Measurements from ENCODE around the gene C1GALT1.

DNA sequence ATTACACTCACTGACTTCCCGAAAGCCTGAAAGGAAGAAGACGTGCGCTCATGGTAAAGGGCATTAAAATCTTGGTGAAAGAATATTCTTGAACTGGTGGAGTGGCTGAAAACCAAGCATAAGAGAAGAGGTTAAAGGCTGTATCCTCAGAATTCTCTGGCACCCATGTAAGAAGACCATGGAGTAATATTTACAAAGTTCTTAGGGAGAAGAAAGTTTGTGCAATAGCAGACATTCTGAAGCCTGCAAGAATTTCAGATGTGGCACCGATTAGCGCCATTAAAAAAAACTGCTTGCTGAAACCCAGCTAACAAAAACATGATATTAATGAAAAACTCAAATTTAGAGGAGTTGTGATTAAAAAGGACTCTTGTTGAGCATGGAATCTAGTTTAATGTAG, 44.1 kb downstream of the C1GALT1 start:
- TF ChIP-seq, protein P1, sequence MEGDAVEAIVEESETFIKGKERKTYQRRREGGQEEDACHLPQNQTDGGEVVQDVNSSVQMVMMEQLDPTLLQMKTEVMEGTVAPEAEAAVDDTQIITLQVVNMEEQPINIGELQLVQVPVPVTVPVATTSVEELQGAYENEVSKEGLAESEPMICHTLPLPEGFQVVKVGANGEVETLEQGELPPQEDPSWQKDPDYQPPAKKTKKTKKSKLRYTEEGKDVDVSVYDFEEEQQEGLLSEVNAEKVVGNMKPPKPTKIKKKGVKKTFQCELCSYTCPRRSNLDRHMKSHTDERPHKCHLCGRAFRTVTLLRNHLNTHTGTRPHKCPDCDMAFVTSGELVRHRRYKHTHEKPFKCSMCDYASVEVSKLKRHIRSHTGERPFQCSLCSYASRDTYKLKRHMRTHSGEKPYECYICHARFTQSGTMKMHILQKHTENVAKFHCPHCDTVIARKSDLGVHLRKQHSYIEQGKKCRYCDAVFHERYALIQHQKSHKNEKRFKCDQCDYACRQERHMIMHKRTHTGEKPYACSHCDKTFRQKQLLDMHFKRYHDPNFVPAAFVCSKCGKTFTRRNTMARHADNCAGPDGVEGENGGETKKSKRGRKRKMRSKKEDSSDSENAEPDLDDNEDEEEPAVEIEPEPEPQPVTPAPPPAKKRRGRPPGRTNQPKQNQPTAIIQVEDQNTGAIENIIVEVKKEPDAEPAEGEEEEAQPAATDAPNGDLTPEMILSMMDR (IDR thresholded peaks at IDR 0.05 in 2 of 3, conservative IDR thresholded peaks at IDR 0.05 in 1 of 3; ENCODE audit: borderline replicate concordance in 1 of 3, insufficient read depth in 1 of 3, low read depth in 2 of 3, low read length in 2 of 3) = no peak
- TF ChIP-seq SP1 (IDR thresholded peaks at IDR 0.05; ENCODE audit: low read depth) = no peak
- TF ChIP-seq EZH2 (IDR thresholded peaks at IDR 0.05) = no peak
- TF ChIP-seq, protein P2, sequence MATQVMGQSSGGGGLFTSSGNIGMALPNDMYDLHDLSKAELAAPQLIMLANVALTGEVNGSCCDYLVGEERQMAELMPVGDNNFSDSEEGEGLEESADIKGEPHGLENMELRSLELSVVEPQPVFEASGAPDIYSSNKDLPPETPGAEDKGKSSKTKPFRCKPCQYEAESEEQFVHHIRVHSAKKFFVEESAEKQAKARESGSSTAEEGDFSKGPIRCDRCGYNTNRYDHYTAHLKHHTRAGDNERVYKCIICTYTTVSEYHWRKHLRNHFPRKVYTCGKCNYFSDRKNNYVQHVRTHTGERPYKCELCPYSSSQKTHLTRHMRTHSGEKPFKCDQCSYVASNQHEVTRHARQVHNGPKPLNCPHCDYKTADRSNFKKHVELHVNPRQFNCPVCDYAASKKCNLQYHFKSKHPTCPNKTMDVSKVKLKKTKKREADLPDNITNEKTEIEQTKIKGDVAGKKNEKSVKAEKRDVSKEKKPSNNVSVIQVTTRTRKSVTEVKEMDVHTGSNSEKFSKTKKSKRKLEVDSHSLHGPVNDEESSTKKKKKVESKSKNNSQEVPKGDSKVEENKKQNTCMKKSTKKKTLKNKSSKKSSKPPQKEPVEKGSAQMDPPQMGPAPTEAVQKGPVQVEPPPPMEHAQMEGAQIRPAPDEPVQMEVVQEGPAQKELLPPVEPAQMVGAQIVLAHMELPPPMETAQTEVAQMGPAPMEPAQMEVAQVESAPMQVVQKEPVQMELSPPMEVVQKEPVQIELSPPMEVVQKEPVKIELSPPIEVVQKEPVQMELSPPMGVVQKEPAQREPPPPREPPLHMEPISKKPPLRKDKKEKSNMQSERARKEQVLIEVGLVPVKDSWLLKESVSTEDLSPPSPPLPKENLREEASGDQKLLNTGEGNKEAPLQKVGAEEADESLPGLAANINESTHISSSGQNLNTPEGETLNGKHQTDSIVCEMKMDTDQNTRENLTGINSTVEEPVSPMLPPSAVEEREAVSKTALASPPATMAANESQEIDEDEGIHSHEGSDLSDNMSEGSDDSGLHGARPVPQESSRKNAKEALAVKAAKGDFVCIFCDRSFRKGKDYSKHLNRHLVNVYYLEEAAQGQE (IDR thresholded peaks at IDR 0.05; ENCODE audit: low read depth) = no peak
- TF ChIP-seq FOSL1 (IDR thresholded peaks at IDR 0.05; ENCODE audit: low read depth) = no peak
- no peak for TF ChIP-seq POLR2A (IDR thresholded peaks at IDR 0.05; ENCODE audit: borderline replicate concordance, extremely low read depth, insufficient read depth, insufficient read length)
- TF ChIP-seq CEBPB (IDR thresholded peaks at IDR 0.05; ENCODE audit: low read depth) = no peak
- no peak for TF ChIP-seq EZH2phosphoT487 (IDR thresholded peaks at IDR 0.05; ENCODE audit: borderline replicate concordance)
- TF ChIP-seq ZNF274 (IDR thresholded peaks at IDR 0.05; ENCODE audit: low read depth, low read length) = no peak
- TF ChIP-seq POLR2AphosphoS5 (IDR thresholded peaks at IDR 0.05; ENCODE audit: low read depth, low read length) = no peak
- TF ChIP-seq YY1 (IDR thresholded peaks at IDR 0.05; ENCODE audit: extremely low read depth, insufficient replicate concordance, low read depth, low read length) = no peak
- no peak for TF ChIP-seq ELF1 (IDR thresholded peaks at IDR 0.05; ENCODE audit: borderline replicate concordance, low read depth)
- TF ChIP-seq ZFX (IDR thresholded peaks at IDR 0.05) = no peak

Measured in HCT116 (cell line).